HEK293 (cell line): ENCODE measurements around the gene QRICH1.
A peak's percentile ranks its signal among the peaks of the same experiment; 100 is the strongest.

Source experiments
- CTCF ChIA-PET: fragments of 350-600 bp; formaldehyde crosslinking; extraction: SDS; loops from one replicate; lab custom pipeline; 2021; ENCODE audit warnings: antibody characterized with exemption; lab: Yijun Ruan, JAX
- POLR2A ChIA-PET: fragments of 300-600 bp; formaldehyde crosslinking; extraction: SDS; loops from one replicate; lab custom pipeline; 2020; ENCODE audit warnings: antibody characterized with exemption, inconsistent platforms; lab: Yijun Ruan, JAX
- H3K27ac ChIP-seq: fragments of 200-500 bp; sonication (Bioruptor generic); 2 replicates; pipeline ENCODE4 v1.5.1; 2014; ENCODE audit warnings: low read depth, low read length, control low read depth, inconsistent platforms; ENCODE audit errors: extremely low read depth
- H3K36me3 ChIP-seq, 2 experiments: fragments of 200-500 bp in 1 of 2; sonication (Bioruptor generic) in 1 of 2; 1 replicate in 1 of 2; 2 replicates in 1 of 2; pipeline ENCODE4 v1.5.1; 2014 to 2017; ENCODE audit warnings: inconsistent platforms in 2 of 2, low read length in 2 of 2; ENCODE audit not compliant: control insufficient read depth in 2 of 2, insufficient read depth in 1 of 2
- H3K4me1 ChIP-seq: fragments of 200-500 bp; sonication (Bioruptor generic); 2 replicates; pipeline ENCODE4 v1.5.1; 2014; ENCODE audit warnings: mild to moderate bottlenecking, low read length, inconsistent platforms; ENCODE audit not compliant: control insufficient read depth, insufficient read depth
- H3K4me3 ChIP-seq: 2 replicates; pipeline ENCODE4 v1.5.1; 2011; ENCODE audit warnings: low read depth, mild to moderate bottlenecking, control low read depth, low read length, moderate library complexity
- H3K9me3 ChIP-seq: fragments of 200-500 bp; sonication (Bioruptor generic); 2 replicates; pipeline ENCODE4 v1.5.1; 2014; ENCODE audit warnings: low read depth, low read length, inconsistent platforms; ENCODE audit not compliant: control insufficient read depth, insufficient read depth
- GLI2 ChIP-seq: fragments of 450-650 bp; formaldehyde crosslinking; IDR thresholded peaks from 2 replicates; pipeline ENCODE4; 2017; ENCODE audit warnings: missing biosample characterization, missing genetic modification characterization, low read depth, borderline replicate concordance
- KLF16 ChIP-seq: fragments of 450-650 bp; formaldehyde crosslinking; IDR thresholded peaks from 2 replicates; pipeline ENCODE4 v1.5.1; 2017; ENCODE audit warnings: missing biosample characterization, missing genetic modification characterization
- KLF9 ChIP-seq: fragments of 450-650 bp; formaldehyde crosslinking; IDR thresholded peaks from 2 replicates; pipeline ENCODE4 v1.5.1; 2016; ENCODE audit warnings: missing biosample characterization, missing genetic modification characterization, low read depth
- REPIN1 ChIP-seq: fragments of 450-650 bp; formaldehyde crosslinking; IDR thresholded peaks from 2 replicates; pipeline ENCODE4 v1.5.1; 2017; ENCODE audit warnings: missing biosample characterization, missing genetic modification characterization, low read depth
- SETDB1 ChIP-seq: IDR thresholded peaks from one replicate; pipeline ENCODE4 v1.6.1; 2017; ENCODE audit warnings: mild to moderate bottlenecking, low read length, moderate library complexity, mixed read lengths; ENCODE audit not compliant: insufficient read length
- TRIM28 ChIP-seq: IDR thresholded peaks from 2 replicates; pipeline ENCODE4 v1.6.1; 2011; ENCODE audit warnings: low read length, control low read depth, borderline replicate concordance
- WT1 ChIP-seq: fragments of 450-650 bp; formaldehyde crosslinking; IDR thresholded peaks from 2 replicates; pipeline ENCODE4 v1.5.1; 2016; ENCODE audit warnings: missing biosample characterization, missing genetic modification characterization
- YY1 ChIP-seq: fragments of 450-650 bp; formaldehyde crosslinking; IDR thresholded peaks from 2 replicates; pipeline ENCODE4 v1.5.1; 2018; ENCODE audit warnings: missing biosample characterization, missing genetic modification characterization
- ZBTB17 ChIP-seq: fragments of 450-650 bp; formaldehyde crosslinking; IDR thresholded peaks from 2 replicates; pipeline ENCODE4 v1.5.1; 2016; ENCODE audit warnings: missing biosample characterization, missing genetic modification characterization
- ZBTB7A ChIP-seq: fragments of 450-650 bp; formaldehyde crosslinking; IDR thresholded peaks from 2 replicates; pipeline ENCODE4 v1.5.1; 2016; ENCODE audit warnings: low read depth, missing biosample characterization, missing genetic modification characterization
- ZBTB8A ChIP-seq: fragments of 450-650 bp; formaldehyde crosslinking; IDR thresholded peaks from 2 replicates; pipeline ENCODE4 v1.5.1; 2016; ENCODE audit warnings: missing biosample characterization, missing genetic modification characterization
- ZNF174 ChIP-seq: fragments of 450-650 bp; formaldehyde crosslinking; IDR thresholded peaks from 2 replicates; pipeline ENCODE4 v1.5.0; 2017; ENCODE audit warnings: missing biosample characterization, mild to moderate bottlenecking, missing genetic modification characterization
- ZNF292 ChIP-seq: fragments of 450-650 bp; formaldehyde crosslinking; IDR thresholded peaks from 2 replicates; pipeline ENCODE4 v1.5.1; 2016; ENCODE audit warnings: low read depth, missing biosample characterization, missing genetic modification characterization, borderline replicate concordance
- ZNF335 ChIP-seq: fragments of 450-650 bp; formaldehyde crosslinking; conservative IDR thresholded peaks from 2 replicates; pipeline ENCODE4 v1.5.1; 2016; ENCODE audit warnings: missing biosample characterization, missing genetic modification characterization
- ZNF530 ChIP-seq: fragments of 450-650 bp; formaldehyde crosslinking; IDR thresholded peaks from 2 replicates; pipeline ENCODE4 v1.5.1; 2016; ENCODE audit warnings: low read depth, missing biosample characterization, missing genetic modification characterization
- ZNF548 ChIP-seq: fragments of 450-650 bp; formaldehyde crosslinking; IDR thresholded peaks from 2 replicates; pipeline ENCODE4 v1.5.1; 2016; ENCODE audit warnings: missing biosample characterization, missing genetic modification characterization
- ZNF549 ChIP-seq: fragments of 450-650 bp; IDR thresholded peaks from 2 replicates; pipeline ENCODE4 v1.5.1; 2018; ENCODE audit warnings: missing biosample characterization, missing genetic modification characterization, mild to moderate bottlenecking, inconsistent platforms, moderate library complexity
- ZNF560 ChIP-seq: fragments of 450-650 bp; formaldehyde crosslinking; IDR thresholded peaks from 2 replicates; pipeline ENCODE4 v1.5.1; 2017; ENCODE audit warnings: missing biosample characterization, missing genetic modification characterization, borderline replicate concordance
- ZNF747 ChIP-seq: fragments of 450-650 bp; formaldehyde crosslinking; IDR thresholded peaks from 2 replicates; pipeline ENCODE4 v1.5.1; 2016; ENCODE audit warnings: missing biosample characterization, missing genetic modification characterization
- ZNF768 ChIP-seq: fragments of 450-650 bp; formaldehyde crosslinking; IDR thresholded peaks from 2 replicates; pipeline ENCODE4 v1.5.1; 2018; ENCODE audit warnings: missing biosample characterization, mild to moderate bottlenecking, missing genetic modification characterization
- ZSCAN23 ChIP-seq: fragments of 450-650 bp; formaldehyde crosslinking; IDR thresholded peaks from 2 replicates; pipeline ENCODE4 v1.5.1; 2016; ENCODE audit warnings: missing biosample characterization, missing genetic modification characterization
- TF ChIP-seq, protein P1 (sequence below): fragments of 450-650 bp; formaldehyde crosslinking; optimal IDR thresholded peaks from 2 replicates; pipeline ENCODE3; 2016; ENCODE audit warnings: missing biosample characterization, mild to moderate bottlenecking, missing genetic modification characterization
- TF ChIP-seq, protein P2 (sequence below): sonication (generic); formaldehyde crosslinking; IDR thresholded peaks from 2 replicates; pipeline ENCODE4 v1.8.1; 2022; ENCODE audit warnings: mild to moderate bottlenecking, moderate library complexity, missing genetic modification reagents
- TF ChIP-seq, protein P3 (sequence below): fragments of 450-650 bp; formaldehyde crosslinking; IDR thresholded peaks from 2 replicates; pipeline ENCODE4 v1.5.1; 2017; ENCODE audit warnings: missing biosample characterization, missing genetic modification characterization
- TF ChIP-seq, protein P4 (sequence below): fragments of 450-650 bp; formaldehyde crosslinking; IDR thresholded peaks from 2 replicates; pipeline ENCODE4 v1.5.1; 2016; ENCODE audit warnings: missing biosample characterization, missing genetic modification characterization

Gene QRICH1

DNA sequence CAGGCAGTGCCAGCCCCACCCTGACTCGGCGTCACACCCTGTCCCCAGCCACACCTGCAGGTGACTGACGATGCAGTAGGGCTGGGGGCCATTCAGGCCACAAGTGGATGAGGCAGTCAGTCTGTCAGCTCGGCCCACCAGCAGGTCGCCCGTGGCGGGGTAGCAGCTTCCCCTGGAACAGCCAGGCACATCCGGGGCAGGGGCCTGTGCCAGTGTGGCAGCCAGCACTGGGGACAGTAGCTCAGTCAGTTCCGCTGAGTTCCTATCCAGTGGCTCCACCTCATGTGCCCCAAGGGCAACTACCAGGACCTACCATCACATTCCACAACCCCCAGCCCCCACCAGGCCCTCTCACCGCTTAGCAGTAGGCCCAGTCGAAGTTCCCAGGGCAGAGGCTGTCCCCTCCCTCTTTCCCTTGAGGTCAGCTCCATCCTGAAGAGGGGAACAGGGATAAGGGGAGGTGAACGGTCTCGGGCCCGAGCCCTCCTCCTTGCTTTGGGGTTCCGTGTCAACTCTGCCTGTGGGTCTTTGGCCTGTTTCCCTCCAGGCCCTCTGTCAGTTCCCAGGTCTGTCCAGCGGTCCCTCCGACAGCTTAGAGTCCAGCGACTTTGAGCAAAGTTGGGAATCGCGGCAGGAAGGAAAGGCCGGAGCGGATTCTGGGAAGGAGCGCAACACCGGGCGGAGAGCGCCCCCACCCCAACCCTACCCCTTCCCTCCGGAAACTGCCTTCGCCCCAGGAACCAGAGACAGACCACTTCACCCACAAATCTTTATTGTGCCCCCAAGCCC lies 38.8 kb upstream of the QRICH1 start, which contains the start of gene LAMB2 (continued):
- TF ChIP-seq ZBTB17 (tag by site-specific recombination) (no peak; the same call in 1 of the 2 replicates), ZNF768 (tag by site-specific recombination) (no peak), ZNF560 (tag by site-specific recombination) (no peak), ZNF335 (tag by site-specific recombination) (peak; percentile 73), ZBTB7A (tag by site-specific recombination) (no peak), ZNF747 (tag by site-specific recombination) (no peak), REPIN1 (tag by site-specific recombination) (no peak), ZNF549 (no peak)
- TF ChIP-seq, protein P1, sequence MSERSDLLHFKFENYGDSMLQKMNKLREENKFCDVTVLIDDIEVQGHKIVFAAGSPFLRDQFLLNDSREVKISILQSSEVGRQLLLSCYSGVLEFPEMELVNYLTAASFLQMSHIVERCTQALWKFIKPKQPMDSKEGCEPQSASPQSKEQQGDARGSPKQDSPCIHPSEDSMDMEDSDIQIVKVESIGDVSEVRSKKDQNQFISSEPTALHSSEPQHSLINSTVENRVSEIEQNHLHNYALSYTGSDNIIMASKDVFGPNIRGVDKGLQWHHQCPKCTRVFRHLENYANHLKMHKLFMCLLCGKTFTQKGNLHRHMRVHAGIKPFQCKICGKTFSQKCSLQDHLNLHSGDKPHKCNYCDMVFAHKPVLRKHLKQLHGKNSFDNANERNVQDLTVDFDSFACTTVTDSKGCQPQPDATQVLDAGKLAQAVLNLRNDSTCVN (tag by site-specific recombination), result no peak
- TF ChIP-seq, protein P2, sequence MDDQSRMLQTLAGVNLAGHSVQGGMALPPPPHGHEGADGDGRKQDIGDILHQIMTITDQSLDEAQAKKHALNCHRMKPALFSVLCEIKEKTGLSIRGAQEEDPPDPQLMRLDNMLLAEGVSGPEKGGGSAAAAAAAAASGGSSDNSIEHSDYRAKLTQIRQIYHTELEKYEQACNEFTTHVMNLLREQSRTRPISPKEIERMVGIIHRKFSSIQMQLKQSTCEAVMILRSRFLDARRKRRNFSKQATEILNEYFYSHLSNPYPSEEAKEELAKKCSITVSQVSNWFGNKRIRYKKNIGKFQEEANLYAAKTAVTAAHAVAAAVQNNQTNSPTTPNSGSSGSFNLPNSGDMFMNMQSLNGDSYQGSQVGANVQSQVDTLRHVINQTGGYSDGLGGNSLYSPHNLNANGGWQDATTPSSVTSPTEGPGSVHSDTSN (CRISPR knock-in tag), result no peak

DNA sequence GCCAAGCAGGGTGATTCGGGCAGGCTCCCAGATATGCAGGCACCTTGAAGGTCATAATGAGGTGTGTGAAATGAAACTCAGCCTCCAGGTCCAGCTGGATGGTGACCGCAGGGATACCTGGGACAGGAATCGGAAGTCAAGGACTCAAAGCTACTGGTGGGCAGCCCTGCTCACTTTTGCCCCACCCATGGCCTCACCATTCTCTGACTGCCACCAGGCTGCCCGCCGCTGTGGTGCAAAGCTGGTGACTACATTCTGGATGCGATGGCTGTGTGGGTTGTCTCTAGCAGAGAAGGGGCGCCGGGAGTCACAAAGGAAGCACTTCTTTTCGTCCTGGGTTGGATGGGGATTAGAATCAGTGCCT lies 38.2 kb upstream of the QRICH1 start:
- peak overlapping the region; percentile 71 for H3K4me3 ChIP-seq
- TF ChIP-seq ZNF768 (tag by site-specific recombination) (no peak), SETDB1 (no peak), ZNF530 (no peak), ZSCAN23 (tag by site-specific recombination) (no peak), ZNF292 (tag by site-specific recombination) (no peak), YY1 (tag by site-specific recombination) (no peak), WT1 (no peak), ZNF548 (tag by site-specific recombination) (no peak), ZBTB8A (no peak), KLF16 (tag by site-specific recombination) (no peak), GLI2 (tag by site-specific recombination) (no peak), KLF9 (tag by site-specific recombination) (no peak), TRIM28 (no peak), ZNF174 (no peak)
- TF ChIP-seq, protein P3, sequence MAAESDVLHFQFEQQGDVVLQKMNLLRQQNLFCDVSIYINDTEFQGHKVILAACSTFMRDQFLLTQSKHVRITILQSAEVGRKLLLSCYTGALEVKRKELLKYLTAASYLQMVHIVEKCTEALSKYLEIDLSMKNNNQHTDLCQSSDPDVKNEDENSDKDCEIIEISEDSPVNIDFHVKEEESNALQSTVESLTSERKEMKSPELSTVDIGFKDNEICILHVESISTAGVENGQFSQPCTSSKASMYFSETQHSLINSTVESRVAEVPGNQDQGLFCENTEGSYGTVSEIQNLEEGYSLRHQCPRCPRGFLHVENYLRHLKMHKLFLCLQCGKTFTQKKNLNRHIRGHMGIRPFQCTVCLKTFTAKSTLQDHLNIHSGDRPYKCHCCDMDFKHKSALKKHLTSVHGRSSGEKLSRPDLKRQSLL, result no peak
- TF ChIP-seq, protein P4, sequence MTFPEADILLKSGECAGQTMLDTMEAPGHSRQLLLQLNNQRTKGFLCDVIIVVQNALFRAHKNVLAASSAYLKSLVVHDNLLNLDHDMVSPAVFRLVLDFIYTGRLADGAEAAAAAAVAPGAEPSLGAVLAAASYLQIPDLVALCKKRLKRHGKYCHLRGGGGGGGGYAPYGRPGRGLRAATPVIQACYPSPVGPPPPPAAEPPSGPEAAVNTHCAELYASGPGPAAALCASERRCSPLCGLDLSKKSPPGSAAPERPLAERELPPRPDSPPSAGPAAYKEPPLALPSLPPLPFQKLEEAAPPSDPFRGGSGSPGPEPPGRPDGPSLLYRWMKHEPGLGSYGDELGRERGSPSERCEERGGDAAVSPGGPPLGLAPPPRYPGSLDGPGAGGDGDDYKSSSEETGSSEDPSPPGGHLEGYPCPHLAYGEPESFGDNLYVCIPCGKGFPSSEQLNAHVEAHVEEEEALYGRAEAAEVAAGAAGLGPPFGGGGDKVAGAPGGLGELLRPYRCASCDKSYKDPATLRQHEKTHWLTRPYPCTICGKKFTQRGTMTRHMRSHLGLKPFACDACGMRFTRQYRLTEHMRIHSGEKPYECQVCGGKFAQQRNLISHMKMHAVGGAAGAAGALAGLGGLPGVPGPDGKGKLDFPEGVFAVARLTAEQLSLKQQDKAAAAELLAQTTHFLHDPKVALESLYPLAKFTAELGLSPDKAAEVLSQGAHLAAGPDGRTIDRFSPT (tag by site-specific recombination), result no peak
- no peaks in the 10 kb centered on the region; the same call in 1 of the 2 replicates for H3K4me1 ChIP-seq
- ChIA-PET POLR2A (interaction anchor here (0.6 to 3.4 kb wide), 8 partner anchors 11 to 338 kb away, joined by 3 to 31 read pairs (median 4); partner anchors contain the start of genes DAG1, IMPDH2, QRICH1 and RHOA), CTCF (interaction anchor here (0.8 to 1.0 kb wide), 2 partner anchors 39 to 108 kb away, joined by 3 to 4 read pairs; partner anchors contain the start of gene KLHDC8B)
- H3K36me3 ChIP-seq, result peaks cover 0 to 39% of the 10 kb centered on the region in 2 experiments; a peak in 2 of 3 replicates
- H3K27ac ChIP-seq, result 0 out of 2 replicates have a peak overlapping the region, but pooled peaks have one; percentile 52
- no peaks in the 10 kb centered on the region for H3K9me3 ChIP-seq
